WTC11 (cell line): ENCODE measurements around the gene REG4. TPM values are rescaled to one million over a fixed set of nuclear protein-coding genes. Genes with fewer than 3 reads are reported as not detected.

ENCODE experiments used
- ATAC-seq: fragments of 200-7000 bp; cut with Tn5 transposase; 2 replicates; pipeline ENCODE4 v1.10.0; 2021; ENCODE audit warnings: mild to moderate bottlenecking, moderate library complexity
- CTCF ChIA-PET: fragments of 300-600 bp; sonication (Branson Sonifier 250); formaldehyde crosslinking; loops from one replicate; lab custom pipeline; 2021; ENCODE audit warnings: antibody characterized with exemption; lab: Charles Lee
- POLR2A ChIA-PET: fragments of 350-600 bp; sonication (Branson Sonifier 250); formaldehyde crosslinking; loops from one replicate; lab custom pipeline; 2021; ENCODE audit warnings: antibody characterized with exemption; lab: Charles Lee
- DNase-seq: peaks from one replicate; pipeline ENCODE4 v3.0.0; 2021; ENCODE audit warnings: low spot score
- H3K27ac Mint-ChIP-seq: 2 replicates; pipeline ENCODE4 v1.8.0; 2021; ENCODE audit warnings: mixed read lengths
- H3K27me3 Mint-ChIP-seq: 2 replicates; pipeline ENCODE4 v1.8.0; 2021; ENCODE audit warnings: low read depth, mild to moderate bottlenecking, moderate library complexity, mixed read lengths
- H3K36me3 Mint-ChIP-seq: 2 replicates; pipeline ENCODE4 v1.8.0; 2021; ENCODE audit warnings: mixed read lengths
- H3K4me1 Mint-ChIP-seq: 2 replicates; pipeline ENCODE4 v1.8.0; 2022; ENCODE audit warnings: mixed read lengths
- H3K4me3 Mint-ChIP-seq: 2 replicates; pipeline ENCODE4 v1.8.0; 2021; ENCODE audit warnings: mild to moderate bottlenecking, moderate library complexity, mixed read lengths
- H3K9me3 Mint-ChIP-seq: 2 replicates; pipeline ENCODE4 v1.8.0; 2021; ENCODE audit warnings: mixed read lengths
- CDX4 ChIP-seq: fragments of 250-450 bp; sonication (Bioruptor Pico); IDR thresholded peaks from 2 replicates; pipeline ENCODE4 v1.9.0; 2021; ENCODE audit warnings: moderate library complexity, mild to moderate bottlenecking, inconsistent platforms, borderline replicate concordance
- ESRRA ChIP-seq: sonication (generic); formaldehyde crosslinking; IDR thresholded peaks from 2 replicates; pipeline ENCODE4 v1.8.1; 2022; ENCODE audit warnings: mild to moderate bottlenecking, missing genetic modification reagents, borderline replicate concordance
- ETV6 ChIP-seq: sonication (generic); formaldehyde crosslinking; IDR thresholded peaks from 2 replicates; pipeline ENCODE4 v1.8.1; 2022; ENCODE audit warnings: mild to moderate bottlenecking, missing genetic modification reagents
- FOXK1 ChIP-seq: sonication (generic); formaldehyde crosslinking; IDR thresholded peaks from 2 replicates; pipeline ENCODE4 v1.8.0; 2022; ENCODE audit warnings: mild to moderate bottlenecking, moderate library complexity, missing genetic modification reagents
- FOXP1 ChIP-seq: sonication (generic); formaldehyde crosslinking; IDR thresholded peaks from 2 replicates; pipeline ENCODE4 v1.8.0; 2022; ENCODE audit warnings: missing genetic modification reagents, mild to moderate bottlenecking, moderate library complexity, borderline replicate concordance
- JUN ChIP-seq: sonication (generic); formaldehyde crosslinking; IDR thresholded peaks from 2 replicates; pipeline ENCODE4 v1.8.0; 2023; ENCODE audit warnings: mild to moderate bottlenecking, missing genetic modification reagents
- MYBL2 ChIP-seq: sonication (generic); formaldehyde crosslinking; IDR thresholded peaks from 2 replicates; pipeline ENCODE4 v1.8.1; 2023; ENCODE audit warnings: mild to moderate bottlenecking, moderate library complexity, missing genetic modification reagents
- SP1 ChIP-seq: sonication (generic); formaldehyde crosslinking; conservative IDR thresholded peaks from 2 replicates; pipeline ENCODE4 v1.8.1; 2022; ENCODE audit warnings: missing genetic modification reagents
- TEAD1 ChIP-seq: sonication (generic); formaldehyde crosslinking; IDR thresholded peaks from 2 replicates; pipeline ENCODE4 v1.8.0; 2022; ENCODE audit warnings: mild to moderate bottlenecking, missing genetic modification reagents
- TP53 ChIP-seq: sonication (generic); formaldehyde crosslinking; IDR thresholded peaks from 2 replicates; pipeline ENCODE4 v1.8.1; 2023; ENCODE audit warnings: mild to moderate bottlenecking, missing genetic modification reagents
- ZBTB21 ChIP-seq: sonication (generic); formaldehyde crosslinking; IDR thresholded peaks from 2 replicates; pipeline ENCODE4 v1.8.1; 2023; ENCODE audit warnings: mild to moderate bottlenecking, missing genetic modification reagents, borderline replicate concordance
- ZNF281 ChIP-seq: sonication (generic); formaldehyde crosslinking; IDR thresholded peaks from 2 replicates; pipeline ENCODE4 v1.8.0; 2023; ENCODE audit warnings: mild to moderate bottlenecking, missing genetic modification reagents
- ZNF396 ChIP-seq: fragments of 250-450 bp; sonication (Bioruptor Pico); IDR thresholded peaks from 2 replicates; pipeline ENCODE4 v1.8.0; 2021; ENCODE audit warnings: mild to moderate bottlenecking, moderate library complexity, borderline replicate concordance
- total RNA-seq: library from RNA; stranded (reverse); gene quantifications from 3 replicates; pipeline ENCODE4 v1.2.3, GENCODE V29; 2021
- TF ChIP-seq, protein P1 (sequence below): sonication (generic); formaldehyde crosslinking; IDR thresholded peaks from 2 replicates; pipeline ENCODE4 v1.8.1; 2022; ENCODE audit warnings: low read depth, mild to moderate bottlenecking, moderate library complexity, missing genetic modification reagents, borderline replicate concordance
- TF ChIP-seq, protein P2 (sequence below): fragments of 250-450 bp; sonication (Bioruptor Pico); IDR thresholded peaks from 2 replicates; pipeline ENCODE4 v1.9.0; 2021; ENCODE audit warnings: mild to moderate bottlenecking, borderline replicate concordance

REG4 gene
- total RNA-seq, 1 experiment from 2014 or later = 0.31 TPM

DNA sequence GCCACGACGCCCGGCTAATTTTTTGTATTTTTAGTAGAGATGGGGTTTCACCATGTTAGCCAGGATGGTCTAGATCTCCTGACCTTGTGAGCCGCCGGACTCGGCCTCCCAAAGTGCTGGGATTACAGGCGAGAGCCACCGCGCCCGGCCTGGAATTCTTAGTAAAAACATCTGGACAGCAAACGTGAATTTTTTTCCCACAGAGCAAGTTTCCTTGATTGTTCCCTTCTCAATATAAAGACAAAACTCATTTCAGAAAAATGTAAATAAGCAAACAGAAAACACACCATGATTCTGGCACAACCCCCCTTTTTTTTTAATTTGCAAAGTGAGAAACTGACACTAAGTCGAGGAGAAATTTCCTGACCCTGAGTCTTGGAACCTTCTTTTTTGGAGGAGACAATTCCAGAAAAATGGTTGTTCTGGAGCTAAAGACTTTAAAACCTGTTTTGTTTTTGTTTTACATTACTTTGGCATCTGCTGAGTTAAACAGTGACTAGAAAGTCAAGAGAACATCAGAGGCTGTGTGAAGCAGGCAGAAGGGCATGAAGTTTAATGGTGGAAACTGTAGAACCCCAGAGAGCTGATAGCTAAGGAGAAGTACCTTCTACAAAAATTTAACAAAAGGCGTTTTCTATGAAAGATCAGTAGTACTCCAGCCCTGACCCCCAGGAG, 32.2 kb downstream of the REG4 start:
- H3K4me3 Mint-ChIP-seq = no peak overlapping the region
- H3K27me3 Mint-ChIP-seq = no peaks in the 10 kb centered on the region; the same call in 1 of the 2 replicates
- ATAC-seq = no peak
- POLR2A ChIA-PET = interaction anchor here (1.0 kb wide), 1 partner anchor 17 kb away, joined by 3 read pairs; no protein-coding TSS in a partner anchor
- H3K9me3 Mint-ChIP-seq = no peaks in the 10 kb centered on the region
- TF ChIP-seq ZNF281 (CRISPR knock-in tag) (no peak), ETV6 (CRISPR knock-in tag) (no peak)
- TF ChIP-seq, all 79 proteins: peak for 0
- Mint-ChIP-seq H3K36me3 (no peaks in the 10 kb centered on the region), H3K4me1 (peaks cover 3% of the 10 kb centered on the region), H3K27ac (no peak overlapping the region)
- DNase-seq = no peak
- CTCF ChIA-PET = interaction anchor here (0.6 to 1.1 kb wide), 3 partner anchors 10 to 35 kb away, joined by 3 read pairs; no protein-coding TSS in a partner anchor

- no peak for DNase-seq
- ChIA-PET CTCF (no interaction called here), POLR2A (interaction anchor here (0.7 kb wide), 1 partner anchor 81 kb away, joined by 13 read pairs; no protein-coding TSS in a partner anchor)
- Mint-ChIP-seq H3K4me3 (no peak overlapping the region), H3K36me3 (no peaks in the 10 kb centered on the region), H3K9me3 (no peaks in the 10 kb centered on the region), H3K27ac (no peak overlapping the region), H3K27me3 (no peaks in the 10 kb centered on the region; the same call in 1 of the 2 replicates), H3K4me1 (peaks cover 9% of the 10 kb centered on the region)
- ATAC-seq = no peak
- TF ChIP-seq MYBL2 (CRISPR knock-in tag) = no peak
- no peak for TF ChIP-seq CDX4
- TF ChIP-seq JUN (CRISPR knock-in tag) = no peak
- no peak for TF ChIP-seq ZBTB21 (CRISPR knock-in tag)
- TF ChIP-seq, protein P1, sequence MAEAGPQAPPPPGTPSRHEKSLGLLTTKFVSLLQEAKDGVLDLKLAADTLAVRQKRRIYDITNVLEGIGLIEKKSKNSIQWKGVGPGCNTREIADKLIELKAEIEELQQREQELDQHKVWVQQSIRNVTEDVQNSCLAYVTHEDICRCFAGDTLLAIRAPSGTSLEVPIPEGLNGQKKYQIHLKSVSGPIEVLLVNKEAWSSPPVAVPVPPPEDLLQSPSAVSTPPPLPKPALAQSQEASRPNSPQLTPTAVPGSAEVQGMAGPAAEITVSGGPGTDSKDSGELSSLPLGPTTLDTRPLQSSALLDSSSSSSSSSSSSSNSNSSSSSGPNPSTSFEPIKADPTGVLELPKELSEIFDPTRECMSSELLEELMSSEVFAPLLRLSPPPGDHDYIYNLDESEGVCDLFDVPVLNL (CRISPR knock-in tag) = no peak
- TF ChIP-seq TEAD1 (CRISPR knock-in tag) = no peak
- TF ChIP-seq ESRRA = no peak
- no peak for TF ChIP-seq ZNF396 (CRISPR knock-in tag)
- TF ChIP-seq, protein P2, sequence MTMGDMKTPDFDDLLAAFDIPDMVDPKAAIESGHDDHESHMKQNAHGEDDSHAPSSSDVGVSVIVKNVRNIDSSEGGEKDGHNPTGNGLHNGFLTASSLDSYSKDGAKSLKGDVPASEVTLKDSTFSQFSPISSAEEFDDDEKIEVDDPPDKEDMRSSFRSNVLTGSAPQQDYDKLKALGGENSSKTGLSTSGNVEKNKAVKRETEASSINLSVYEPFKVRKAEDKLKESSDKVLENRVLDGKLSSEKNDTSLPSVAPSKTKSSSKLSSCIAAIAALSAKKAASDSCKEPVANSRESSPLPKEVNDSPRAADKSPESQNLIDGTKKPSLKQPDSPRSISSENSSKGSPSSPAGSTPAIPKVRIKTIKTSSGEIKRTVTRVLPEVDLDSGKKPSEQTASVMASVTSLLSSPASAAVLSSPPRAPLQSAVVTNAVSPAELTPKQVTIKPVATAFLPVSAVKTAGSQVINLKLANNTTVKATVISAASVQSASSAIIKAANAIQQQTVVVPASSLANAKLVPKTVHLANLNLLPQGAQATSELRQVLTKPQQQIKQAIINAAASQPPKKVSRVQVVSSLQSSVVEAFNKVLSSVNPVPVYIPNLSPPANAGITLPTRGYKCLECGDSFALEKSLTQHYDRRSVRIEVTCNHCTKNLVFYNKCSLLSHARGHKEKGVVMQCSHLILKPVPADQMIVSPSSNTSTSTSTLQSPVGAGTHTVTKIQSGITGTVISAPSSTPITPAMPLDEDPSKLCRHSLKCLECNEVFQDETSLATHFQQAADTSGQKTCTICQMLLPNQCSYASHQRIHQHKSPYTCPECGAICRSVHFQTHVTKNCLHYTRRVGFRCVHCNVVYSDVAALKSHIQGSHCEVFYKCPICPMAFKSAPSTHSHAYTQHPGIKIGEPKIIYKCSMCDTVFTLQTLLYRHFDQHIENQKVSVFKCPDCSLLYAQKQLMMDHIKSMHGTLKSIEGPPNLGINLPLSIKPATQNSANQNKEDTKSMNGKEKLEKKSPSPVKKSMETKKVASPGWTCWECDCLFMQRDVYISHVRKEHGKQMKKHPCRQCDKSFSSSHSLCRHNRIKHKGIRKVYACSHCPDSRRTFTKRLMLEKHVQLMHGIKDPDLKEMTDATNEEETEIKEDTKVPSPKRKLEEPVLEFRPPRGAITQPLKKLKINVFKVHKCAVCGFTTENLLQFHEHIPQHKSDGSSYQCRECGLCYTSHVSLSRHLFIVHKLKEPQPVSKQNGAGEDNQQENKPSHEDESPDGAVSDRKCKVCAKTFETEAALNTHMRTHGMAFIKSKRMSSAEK (CRISPR knock-in tag) = no peak
- TF ChIP-seq TP53 (CRISPR knock-in tag) = no peak
- TF ChIP-seq SP1 (CRISPR knock-in tag) = no peak
- no peak for TF ChIP-seq FOXP1 (CRISPR knock-in tag)
- TF ChIP-seq FOXK1 (CRISPR knock-in tag) = no peak
These were observed 32.9 kb downstream of the REG4 start for GRCh38 chr1:119778359-119778758.
